GM19438 (cell line): ENCODE data around the gene SH3RF2.
"Not testable (repeated sequence)": the region's sequence is repeated elsewhere in the genome, so short reads cannot be mapped to it uniquely, and the experiment has no call there.

Experiments
- ATAC-seq: cut with Tn5 transposase; IDR thresholded peaks from one replicate; pipeline ENCODE4 v1.9.1; 2021; ENCODE audit warnings: low read depth; ENCODE audit not compliant: unreplicated experiment

SH3RF2 gene

GRCh38 chr5:145936401-145937131 lies at the start of gene SH3RF2:
Gene SH3RF2, plus strand, starts transcription at chr5:145936578. Its CDS starts 1,351 bp downstream, at chr5:145937929.
- no peak for ATAC-seq

- ATAC-seq: no peak
Measured at GRCh38 chr5:145887217-145887616, 49.2 kb upstream of the SH3RF2 start.

DNA sequence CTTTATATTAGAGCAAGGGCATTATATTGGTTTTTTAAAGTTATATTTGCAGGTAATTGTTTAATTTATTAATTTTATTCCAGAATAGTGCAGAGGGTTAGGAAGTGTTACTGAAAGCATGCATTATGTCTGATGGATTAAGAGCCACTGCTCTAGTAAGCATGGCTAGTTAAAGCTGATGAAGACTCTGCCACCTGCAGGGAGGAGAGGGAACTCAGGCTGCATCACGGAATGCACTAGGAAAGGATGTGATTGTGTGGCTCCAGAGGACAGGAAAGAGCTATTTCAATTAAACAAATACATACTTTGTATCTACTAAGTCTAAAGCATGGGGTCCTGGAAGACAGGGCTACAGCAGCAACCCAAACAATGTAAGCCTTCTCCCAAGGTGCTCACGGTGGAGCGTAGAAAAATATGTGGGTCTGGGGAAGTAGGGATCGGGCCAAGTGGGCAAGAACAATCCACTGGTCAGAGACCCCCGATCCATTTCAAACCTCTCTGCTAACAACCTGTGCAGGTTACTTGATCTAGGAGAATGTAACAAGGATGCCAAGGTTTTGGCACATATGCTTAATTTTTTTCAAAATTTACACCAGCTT lies 48.3 kb upstream of the SH3RF2 start:
- ATAC-seq: no peak

- no peak for ATAC-seq
Measured at GRCh38 chr5:145889611-145890010, 46.8 kb upstream of the SH3RF2 start.

DNA sequence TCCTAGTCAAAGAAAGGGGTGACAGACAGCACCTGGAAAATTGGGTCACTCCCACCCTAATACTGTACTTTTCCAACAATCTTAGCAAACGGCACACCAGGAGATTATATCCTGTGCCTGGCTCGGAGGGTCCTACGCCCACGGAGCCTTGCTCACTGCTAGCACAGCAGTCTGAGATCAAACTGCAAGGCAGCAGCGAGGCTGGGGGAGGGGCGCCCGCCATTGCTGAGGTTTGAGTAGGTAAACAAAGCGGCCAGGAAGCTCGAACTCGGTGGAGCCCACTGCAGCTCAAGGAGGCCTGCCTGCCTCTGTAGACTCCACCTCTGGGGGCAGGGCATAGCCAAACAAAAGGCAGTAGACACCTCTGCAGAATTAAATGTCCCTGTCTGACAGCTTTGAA lies 45.0 kb upstream of the SH3RF2 start:
- not testable (repeated sequence) for ATAC-seq

DNA sequence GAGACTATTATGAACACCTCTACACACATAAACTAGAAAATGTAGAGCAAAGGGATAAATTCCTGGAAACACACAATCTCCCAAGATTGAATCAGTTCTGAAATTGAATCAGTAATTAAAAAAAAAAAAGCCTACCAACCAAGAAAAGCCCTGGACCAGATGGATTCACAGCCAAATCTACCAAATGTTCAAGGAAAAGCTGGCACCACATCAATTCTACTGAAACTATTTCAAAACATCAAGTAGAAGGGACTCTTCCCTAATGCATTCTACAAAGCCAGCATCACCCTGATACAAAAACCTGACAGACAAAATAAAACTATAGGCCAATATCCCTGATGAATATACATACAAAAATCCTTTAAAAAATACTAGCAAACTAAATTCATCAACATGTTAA lies 38.2 kb upstream of the SH3RF2 start:
- no peak for ATAC-seq

GRCh38 chr5:145902421-145902820 lies 34.0 kb upstream of the SH3RF2 start:
- ATAC-seq: no peak

DNA sequence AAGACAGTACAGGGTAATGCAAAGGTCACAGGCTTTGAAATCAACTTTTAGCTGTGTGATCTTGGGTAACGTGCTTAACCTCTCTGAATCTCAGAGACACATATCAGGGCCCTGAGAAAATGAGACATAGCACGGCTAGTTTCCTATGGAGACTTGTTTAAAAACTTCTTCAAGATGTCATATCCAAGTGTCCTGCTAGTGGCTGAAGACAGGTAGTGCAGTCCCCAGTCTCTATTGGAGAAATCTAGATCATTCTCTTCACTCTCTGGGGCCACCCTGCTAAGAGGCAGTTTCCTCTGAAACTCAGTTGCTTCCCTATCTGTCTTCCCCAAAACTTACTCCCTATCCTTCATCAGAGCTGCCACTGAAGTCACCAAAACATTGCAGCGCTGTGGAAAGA lies 33.3 kb upstream of the SH3RF2 start:
- no peak for ATAC-seq

- no peak for ATAC-seq
Measured at GRCh38 chr5:145903867-145904266, 32.5 kb upstream of the SH3RF2 start.

- no peak for ATAC-seq
Measured at GRCh38 chr5:145904743-145905142, 31.6 kb upstream of the SH3RF2 start.

DNA sequence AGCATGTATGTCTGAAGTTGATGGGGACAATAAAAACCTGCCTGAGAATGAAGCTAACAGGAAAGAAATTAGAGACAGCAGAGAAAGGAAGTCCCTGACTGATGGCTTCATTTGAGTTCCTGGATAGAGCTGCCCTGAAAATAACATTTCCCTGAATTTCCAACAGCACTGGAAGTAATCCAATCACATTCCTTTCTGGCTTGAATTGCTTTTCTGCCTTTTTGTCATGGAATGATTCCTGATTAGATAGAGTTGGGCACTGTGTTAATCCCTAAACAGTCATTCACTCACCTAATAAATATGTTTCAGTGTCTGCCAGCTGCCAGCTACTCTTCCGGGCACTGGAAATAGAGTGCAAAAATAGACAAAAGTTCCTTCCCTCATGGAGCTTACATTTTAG lies 30.0 kb upstream of the SH3RF2 start:
- no peak for ATAC-seq

GRCh38 chr5:145908206-145908960 lies 28.0 kb upstream of the SH3RF2 start:
- no peak for ATAC-seq

- ATAC-seq: no peak
Measured at GRCh38 chr5:145911164-145911563, 25.2 kb upstream of the SH3RF2 start.

- ATAC-seq: no peak
Measured at GRCh38 chr5:145912019-145912418, 24.4 kb upstream of the SH3RF2 start.

DNA sequence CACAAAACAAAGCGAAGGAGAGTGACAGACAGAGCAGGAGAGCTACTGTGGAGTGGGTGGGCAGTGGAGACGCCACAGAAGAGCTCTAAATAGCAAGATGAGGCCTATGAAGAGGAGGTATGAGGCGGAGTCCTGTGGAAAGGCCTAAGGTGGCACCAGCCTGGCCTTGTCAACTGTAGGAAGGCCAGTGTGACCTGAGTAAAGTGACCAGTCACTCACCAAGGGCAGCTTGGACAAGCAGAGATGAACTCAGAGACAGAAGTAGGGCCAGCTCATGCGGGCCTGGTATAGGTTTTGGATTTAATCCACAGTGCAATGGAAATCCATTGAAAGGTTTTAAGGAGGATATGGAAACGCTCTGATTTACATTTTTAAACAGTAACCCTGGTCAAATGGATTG lies 23.8 kb upstream of the SH3RF2 start:
- no peak for ATAC-seq

GRCh38 chr5:145913701-145914100 lies 22.7 kb upstream of the SH3RF2 start:
- no peak for ATAC-seq

GRCh38 chr5:145915970-145916638 lies 20.3 kb upstream of the SH3RF2 start:
- ATAC-seq: no peak

DNA sequence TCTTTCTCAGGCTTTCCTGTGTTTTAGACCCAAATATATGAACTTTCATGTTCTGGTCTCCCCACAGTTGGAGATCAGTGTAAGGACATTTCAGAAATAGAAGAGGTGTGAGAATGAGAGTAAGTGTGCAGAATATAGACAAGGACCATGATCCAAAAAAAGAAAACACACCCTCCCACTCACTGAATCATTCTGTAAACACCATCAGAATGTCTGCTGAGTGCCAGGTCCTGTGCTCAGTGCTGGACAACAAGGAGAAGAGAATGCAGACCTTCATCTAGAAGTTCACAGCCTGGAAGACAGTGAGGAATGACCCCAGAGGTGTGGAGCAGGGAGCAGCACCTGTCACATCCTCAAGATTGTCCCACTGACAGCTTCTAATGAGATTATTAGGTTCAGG lies 19.1 kb upstream of the SH3RF2 start:
- ATAC-seq: no peak

GRCh38 chr5:145918397-145918796 lies 18.0 kb upstream of the SH3RF2 start:
- no peak for ATAC-seq

DNA sequence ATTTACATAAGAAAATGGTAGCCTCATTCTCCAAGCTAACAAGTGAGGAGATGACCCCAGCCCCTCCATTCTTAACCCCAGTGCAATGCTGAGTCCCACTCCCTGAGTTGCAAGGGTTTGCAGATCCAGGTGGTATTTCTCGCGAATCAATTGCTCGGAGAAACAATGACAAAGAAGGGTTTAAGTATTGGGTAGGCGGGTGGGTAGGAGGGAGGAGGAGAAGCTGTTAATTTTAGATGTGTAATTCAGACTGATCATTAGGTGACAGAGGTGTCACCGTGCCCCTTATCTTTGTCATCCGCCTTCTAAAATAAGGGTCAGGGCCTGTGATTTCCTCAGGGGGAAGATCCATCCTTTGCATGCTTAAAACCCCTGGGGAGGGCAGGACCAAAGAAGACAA lies 17.0 kb upstream of the SH3RF2 start:
- no peak for ATAC-seq

- ATAC-seq: no peak
Measured at GRCh38 chr5:145920542-145921210, 15.7 kb upstream of the SH3RF2 start.
